ENCODE measurements around the gene WWP2. TPM values are rescaled to one million over a fixed set of nuclear protein-coding genes. Genes with fewer than 3 reads are reported as not detected.

The WWP2 gene
- total and polyA plus RNA-seq, 7 donors: 11.4 to 59.0 (median 23.9) TPM

DNA sequence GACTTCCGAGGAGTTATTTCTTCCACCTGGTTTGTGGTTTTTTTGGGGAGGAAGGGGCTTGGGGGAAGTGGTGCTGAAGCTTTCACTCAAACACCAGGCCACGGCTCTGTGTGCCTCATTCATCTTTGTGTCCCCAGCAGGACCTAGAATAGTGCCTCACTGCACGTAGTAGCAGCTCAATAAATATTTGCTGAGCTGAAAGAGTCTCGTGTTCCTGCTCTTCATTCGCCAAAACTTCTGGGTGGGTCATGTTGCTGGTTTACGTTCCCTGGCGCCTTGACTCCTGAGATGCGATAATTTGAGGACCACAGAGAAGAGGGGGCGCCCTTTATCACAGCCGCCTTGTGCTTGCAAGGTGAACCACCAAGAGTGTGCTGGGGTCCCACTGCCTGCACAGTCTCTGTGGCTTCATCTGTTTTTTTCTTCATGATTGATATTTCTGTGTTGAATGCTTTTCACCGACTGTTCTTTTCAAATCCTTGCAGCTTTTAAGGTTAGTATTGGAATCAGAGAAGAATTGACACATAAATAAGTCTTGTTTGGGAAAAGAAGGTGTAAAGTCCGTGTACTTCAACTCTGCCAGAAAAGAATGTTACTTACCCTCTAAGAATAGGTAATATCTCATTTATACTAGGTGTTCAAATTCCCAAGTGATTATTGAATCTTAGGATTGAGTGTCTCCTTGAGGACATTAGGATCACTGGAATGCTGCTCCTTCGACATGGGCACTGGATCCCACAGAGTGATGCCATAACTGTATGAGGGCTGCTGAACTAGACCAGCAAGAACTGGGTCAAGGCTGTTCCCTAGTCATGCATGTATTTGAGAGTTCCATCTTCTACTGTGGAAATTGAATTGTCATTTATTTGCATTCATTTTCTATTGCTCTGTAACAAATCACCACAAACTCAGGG lies 96.3 kb downstream of the WWP2 start:
- WGBS, 2 donors: 63 to 74% methylated on average over 13 of the region's 13 CpGs
- no peaks in the 10 kb centered on the region for H3K36me3 ChIP-seq
- DNase-seq: no peak
- H3K27ac ChIP-seq: no peak overlapping the region
- H3K4me1 ChIP-seq: peaks cover 0 to 40% (median 24%) of the 10 kb centered on the region in 4 donors
- TF ChIP-seq CTCF (IDR thresholded peaks at IDR 0.05) (no peak), POLR2A (IDR thresholded peaks at IDR 0.05) (no peak), POLR2AphosphoS5 (IDR thresholded peaks at IDR 0.05) (no peak), EP300 (IDR thresholded peaks at IDR 0.05) (no peak)
- no peaks in the 10 kb centered on the region for H3K27me3 ChIP-seq
- intact Hi-C loops (cut with DNase I): no loop called here
- H3K4me3 ChIP-seq: no peak overlapping the region
- H3K9me3 ChIP-seq: no peaks in the 10 kb centered on the region

GRCh38 chr16:69859105-69859989 lies 97.2 kb downstream of the WWP2 start:
- H3K27ac ChIP-seq: peak overlapping the region in 3 of 4 donors; percentile 1 to 86 (median 80)
- no peak overlapping the region for H3K4me3 ChIP-seq
- intact Hi-C loops (cut with DNase I): no loop called here
- H3K9me3 ChIP-seq: no peaks in the 10 kb centered on the region
- DNase-seq: no peak
- no peaks in the 10 kb centered on the region for H3K36me3 ChIP-seq
- 24 to 59% methylated on average over 20 of the region's 20 CpGs for WGBS, 2 donors
- TF ChIP-seq CTCF (IDR thresholded peaks at IDR 0.05): peak in 1 of 4 experiments; percentile 32
- no peak for TF ChIP-seq POLR2A (IDR thresholded peaks at IDR 0.05)
- peaks cover 0 to 40% (median 24%) of the 10 kb centered on the region in 4 donors for H3K4me1 ChIP-seq
- no peaks in the 10 kb centered on the region for H3K27me3 ChIP-seq

GRCh38 chr16:69860233-69861231 lies 98.4 kb downstream of the WWP2 start:
- peaks cover 0 to 40% (median 24%) of the 10 kb centered on the region in 4 donors for H3K4me1 ChIP-seq
- TF ChIP-seq POLR2A (IDR thresholded peaks at IDR 0.05) (no peak), EP300 (IDR thresholded peaks at IDR 0.05) (no peak), CTCF (IDR thresholded peaks at IDR 0.05) (no peak), POLR2AphosphoS5 (IDR thresholded peaks at IDR 0.05) (no peak)
- intact Hi-C loops (cut with DNase I): loop anchor here (2.0 kb wide), 1 partner anchor 64 kb away; no protein-coding TSS in a partner anchor
- H3K27me3 ChIP-seq: no peaks in the 10 kb centered on the region
- WGBS, 2 donors: 72 to 88% methylated on average over 9 of the region's 9 CpGs
- H3K4me3 ChIP-seq: no peak overlapping the region
- no peak for DNase-seq
- H3K27ac ChIP-seq: peak overlapping the region in 3 of 4 donors; percentile 67 to 86 (median 80)
- H3K36me3 ChIP-seq: no peaks in the 10 kb centered on the region
- H3K9me3 ChIP-seq: no peaks in the 10 kb centered on the region

Measured in sigmoid colon (tissue), 7 donors.